MCF 10A (cell line): ENCODE measurements around the gene PALLD. TPM values are rescaled to one million over a fixed set of nuclear protein-coding genes. Genes with fewer than 3 reads are reported as not detected.

Experiments
- BruUV-seq: library from RNA; stranded (reverse); fragments of 400-500 nt; replicated peaks from 2 replicates; lab custom pipeline; 2021; lab: Mats Ljungman, UMichigan
- CTCF ChIA-PET: fragments of 300-600 bp; sonication (Branson Sonifier 250); formaldehyde crosslinking; extraction: SDS; loops from one replicate; lab custom pipeline; 2021; ENCODE audit warnings: antibody characterized with exemption, inconsistent platforms; lab: Yijun Ruan, JAX
- POLR2A ChIA-PET: fragments of 300-600, 350-650 bp; sonication (Branson Sonifier 250); formaldehyde crosslinking; extraction: SDS; loops from one replicate; lab custom pipeline; 2020; ENCODE audit warnings: antibody characterized with exemption, inconsistent platforms; lab: Yijun Ruan, JAX
- DNase-seq: peaks from one replicate; pipeline ENCODE4 v3.0.0-alpha.2; 2018; ENCODE audit not compliant: unreplicated experiment
- H3K27ac Mint-ChIP-seq: one replicate; pipeline ENCODE4 v1.8.0; 2022; ENCODE audit warnings: mild to moderate bottlenecking, low read depth, mixed read lengths; ENCODE audit not compliant: unreplicated experiment
- H3K27me3 Mint-ChIP-seq: one replicate; pipeline ENCODE4 v1.8.0; 2022; ENCODE audit warnings: mixed read lengths; ENCODE audit not compliant: insufficient read depth, unreplicated experiment
- H3K36me3 Mint-ChIP-seq: one replicate; pipeline ENCODE4 v1.8.0; 2022; ENCODE audit warnings: mild to moderate bottlenecking, moderate library complexity, mixed read lengths; ENCODE audit not compliant: insufficient read depth, unreplicated experiment
- H3K4me1 Mint-ChIP-seq: one replicate; pipeline ENCODE4 v1.8.0; 2022; ENCODE audit warnings: mixed read lengths; ENCODE audit not compliant: insufficient read depth, unreplicated experiment
- H3K4me3 Mint-ChIP-seq: one replicate; pipeline ENCODE4 v1.8.0; 2022; ENCODE audit warnings: mild to moderate bottlenecking, moderate library complexity, mixed read lengths; ENCODE audit not compliant: unreplicated experiment
- H3K9me3 Mint-ChIP-seq: one replicate; pipeline ENCODE4 v1.8.0; 2022; ENCODE audit warnings: mixed read lengths; ENCODE audit not compliant: unreplicated experiment
- CTCF ChIP-seq: fragments of 200-600 bp; IDR thresholded peaks from one replicate; pipeline ENCODE4 v1.8.0; 2022; ENCODE audit warnings: antibody characterized with exemption, mild to moderate bottlenecking; ENCODE audit not compliant: unreplicated experiment
- intact Hi-C: fragments of 100-400 bp; cut with micrococcal nuclease; formaldehyde crosslinking; loops from 2 replicates; pipeline ENCODE4 v1.14.1; 2022
- total RNA-seq: library from RNA; stranded (reverse); gene quantifications from 2 replicates; pipeline ENCODE4 v1.2.3, GENCODE V29; 2022

The PALLD gene
- total RNA-seq, 1 experiment from 2014 or later: 191 TPM

GRCh38 chr4:168900080-168900479 is 403.2 kb downstream of the PALLD start:
- Mint-ChIP-seq H3K27me3 (no peaks in the 10 kb centered on the region), H3K4me3 (no peak overlapping the region), H3K36me3 (peaks cover 94% of the 10 kb centered on the region), H3K4me1 (peaks cover 6% of the 10 kb centered on the region), H3K9me3 (no peaks in the 10 kb centered on the region), H3K27ac (peak overlapping the region; percentile 66)
- intact Hi-C loops: no loop called here
- no TSS peak for BruUV-seq
- TF ChIP-seq CTCF: no peak
- DNase-seq: peak; percentile 14
- POLR2A ChIA-PET: no interaction called here
- CTCF ChIA-PET: interaction anchor here (1.0 to 1.6 kb wide), 4 partner anchors 23 to 192 kb away, joined by 3 to 4 read pairs (median 3); no protein-coding TSS in a partner anchor

- ChIA-PET CTCF (interaction anchor here (0.6 to 1.0 kb wide), 3 partner anchors 68 to 322 kb away, joined by 3 to 4 read pairs (median 3); no protein-coding TSS in a partner anchor), POLR2A (interaction anchor here (1.3 kb wide), 1 partner anchor 9 kb away, joined by 5 read pairs; no protein-coding TSS in a partner anchor)
- Mint-ChIP-seq H3K27ac (peak overlapping the region; percentile 57), H3K27me3 (no peaks in the 10 kb centered on the region), H3K36me3 (peaks cover 82% of the 10 kb centered on the region), H3K4me1 (peaks cover 6% of the 10 kb centered on the region), H3K9me3 (no peaks in the 10 kb centered on the region), H3K4me3 (no peak overlapping the region)
- TF ChIP-seq CTCF: no peak
- BruUV-seq: no TSS peak
- intact Hi-C loops: no loop called here
- no peak for DNase-seq
Measured at GRCh38 chr4:168907119-168907698, 410.4 kb downstream of the PALLD start.

- ChIA-PET CTCF (interaction anchor here (0.5 to 2.3 kb wide), 5 partner anchors 13 to 622 kb away, joined by 3 to 13 read pairs (median 3); no protein-coding TSS in a partner anchor), POLR2A (interaction anchor here (0.6 to 1.7 kb wide), 2 partner anchors 10 to 76 kb away, joined by 3 to 5 read pairs; no protein-coding TSS in a partner anchor)
- Mint-ChIP-seq H3K9me3 (no peaks in the 10 kb centered on the region), H3K36me3 (peaks cover 82% of the 10 kb centered on the region), H3K4me1 (peaks cover 6% of the 10 kb centered on the region), H3K27ac (peak overlapping the region; percentile 57), H3K4me3 (no peak overlapping the region), H3K27me3 (no peaks in the 10 kb centered on the region)
- no peak for TF ChIP-seq CTCF
- BruUV-seq: no TSS peak
- DNase-seq: no peak
- intact Hi-C loops: no loop called here
Measured at GRCh38 chr4:168908093-168908492, 411.2 kb downstream of the PALLD start.

DNA sequence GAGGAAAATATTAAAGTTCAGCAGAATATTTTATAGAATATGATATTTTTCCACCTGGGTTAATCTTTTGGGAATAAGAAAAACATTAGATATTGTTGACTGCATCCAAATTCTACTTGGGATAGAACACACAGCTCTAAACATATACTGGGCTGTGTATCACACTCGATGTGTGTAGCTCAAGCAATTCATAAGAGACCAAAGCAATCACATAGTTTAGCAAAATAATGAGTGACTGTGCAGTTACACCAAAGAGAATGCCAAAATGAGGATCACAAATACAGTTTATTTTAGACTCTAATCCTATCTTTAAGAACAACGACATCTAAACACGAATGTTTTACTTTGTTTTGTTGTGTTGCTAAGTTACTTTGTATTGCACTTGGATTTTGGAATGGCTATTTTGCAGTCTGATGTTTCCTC is 412.0 kb downstream of the PALLD start:
- BruUV-seq: no TSS peak
- Mint-ChIP-seq H3K27ac (peak overlapping the region; percentile 57), H3K27me3 (no peaks in the 10 kb centered on the region), H3K4me1 (peaks cover 6% of the 10 kb centered on the region), H3K9me3 (no peaks in the 10 kb centered on the region), H3K4me3 (no peak overlapping the region), H3K36me3 (peaks cover 75% of the 10 kb centered on the region)
- no peak for DNase-seq
- ChIA-PET POLR2A (interaction anchor here (0.6 to 1.7 kb wide), 3 partner anchors 10 to 105 kb away, joined by 3 to 5 read pairs (median 3); no protein-coding TSS in a partner anchor), CTCF (interaction anchor here (0.5 to 2.3 kb wide), 5 partner anchors 12 to 621 kb away, joined by 3 to 13 read pairs (median 3); no protein-coding TSS in a partner anchor)
- intact Hi-C loops: no loop called here
- TF ChIP-seq CTCF: no peak
